Thyroid gland (tissue), 4 donors: ENCODE measurements around the gene CLMN. TPM values are rescaled to one million over a fixed set of nuclear protein-coding genes. Genes with fewer than 3 reads are reported as not detected.

Source experiments
- DNase-seq, 2 donors: peaks; one replicate each; pipeline ENCODE4 v3.0.0-alpha.2; 2019
- H3K27ac ChIP-seq, 3 donors: fragments of 200-600 bp; sonication (generic); 1 replicate in 2 of 3; 2 replicates in 1 of 3; pipeline ENCODE4 v1.5.1; 2016 to 2019; ENCODE audit warnings: mild to moderate bottlenecking in 1 of 3, moderate library complexity in 1 of 3
- H3K27me3 ChIP-seq: fragments of 200-600 bp; sonication (generic); one replicate; pipeline ENCODE4 v1.5.1; 2019
- H3K36me3 ChIP-seq, 2 donors: fragments of 200-600 bp; sonication (generic); one replicate each; pipeline ENCODE4 v1.5.1; 2016 to 2019
- H3K4me1 ChIP-seq, 2 donors: fragments of 200-600 bp; sonication (generic); one replicate each; pipeline ENCODE4 v1.5.1; 2017 to 2019
- H3K4me3 ChIP-seq, 3 donors: fragments of 200-600 bp; sonication (generic); replicated peaks in 1 of 3; 1 replicate in 2 of 3; 2 replicates in 1 of 3; pipeline ENCODE4 v1.5.1; 2016; ENCODE audit warnings: mild to moderate bottlenecking in 1 of 3
- H3K9me3 ChIP-seq: fragments of 200-600 bp; sonication (generic); one replicate; pipeline ENCODE4 v1.5.1; 2017
- CTCF ChIP-seq, 6 experiments: fragments of 200-600 bp in 3 of 6; fragments of 450-650 bp in 3 of 6; sonication (generic) in 3 of 6; IDR thresholded peaks; one replicate each; pipeline ENCODE4 v1.5.1; 2016 to 2019; ENCODE audit warnings: antibody characterized with exemption in 6 of 6, mild to moderate bottlenecking in 2 of 6, inconsistent platforms in 1 of 6, moderate library complexity in 1 of 6
- POLR2A ChIP-seq, 2 donors: fragments of 450-650 bp; IDR thresholded peaks; one replicate each; pipeline ENCODE4 v1.6.1; 2017; ENCODE audit warnings: antibody characterized with exemption in 2 of 2, mild to moderate bottlenecking in 2 of 2, moderate library complexity in 1 of 2
- WGBS, 2 donors: methylation state at CpG; one replicate each; pipeline ENCODE4 v1.1.5; 2017; 5-methylcytosine and 5-hydroxymethylcytosine counted together
- intact Hi-C: fragments of 100-400 bp; cut with DNase I; formaldehyde crosslinking; loops from one replicate; pipeline ENCODE4 v1.15.1; 2023
- total RNA-seq, 4 donors: library from RNA; depleted of rRNA; stranded (reverse); fragments of >200 nt; gene quantifications; one replicate each; pipeline ENCODE4 v1.2.3, GENCODE V29; 2016

Gene CLMN
- total RNA-seq, 4 donors from 2014 or later, result 15.3 to 29.9 (median 17.8) TPM

DNA sequence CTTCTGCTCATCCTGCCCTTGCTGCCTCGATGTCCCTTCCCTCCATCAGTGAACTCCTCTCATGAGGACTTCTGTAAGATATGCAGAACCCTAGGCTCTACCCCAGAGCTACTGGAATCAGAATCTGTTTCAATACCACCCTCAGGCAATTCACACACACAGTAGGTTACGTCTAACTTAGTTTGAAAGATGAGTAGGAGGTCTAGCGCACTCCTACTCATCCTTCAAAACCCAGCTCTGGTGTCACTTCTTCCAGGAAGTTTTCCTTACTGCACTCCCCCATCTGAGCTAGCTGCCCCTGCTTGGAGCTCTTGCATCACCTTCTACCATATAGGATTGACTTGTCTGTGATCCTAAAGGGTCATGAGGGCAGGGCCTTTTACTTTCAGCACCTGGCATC, 105.9 kb downstream of the CLMN start:
- no peak for DNase-seq
- Histone ChIP-seq H3K9me3 (no peaks in the 10 kb centered on the region), H3K4me3 (no peak overlapping the region), H3K27me3 (no peaks in the 10 kb centered on the region), H3K36me3 (no peaks in the 10 kb centered on the region), H3K27ac (peak overlapping the region in 2 of 3 donors; percentile 3 to 36), H3K4me1 (peaks cover 30% of the 10 kb centered on the region in 2 donors)
- intact Hi-C loops, result no loop called here
- TF ChIP-seq CTCF (IDR thresholded peaks at IDR 0.05), result no peak
- no peak for TF ChIP-seq POLR2A (IDR thresholded peaks at IDR 0.05)
- WGBS, 2 donors, result 88 to 97% methylated on average over 3 of the region's 3 CpGs

DNA sequence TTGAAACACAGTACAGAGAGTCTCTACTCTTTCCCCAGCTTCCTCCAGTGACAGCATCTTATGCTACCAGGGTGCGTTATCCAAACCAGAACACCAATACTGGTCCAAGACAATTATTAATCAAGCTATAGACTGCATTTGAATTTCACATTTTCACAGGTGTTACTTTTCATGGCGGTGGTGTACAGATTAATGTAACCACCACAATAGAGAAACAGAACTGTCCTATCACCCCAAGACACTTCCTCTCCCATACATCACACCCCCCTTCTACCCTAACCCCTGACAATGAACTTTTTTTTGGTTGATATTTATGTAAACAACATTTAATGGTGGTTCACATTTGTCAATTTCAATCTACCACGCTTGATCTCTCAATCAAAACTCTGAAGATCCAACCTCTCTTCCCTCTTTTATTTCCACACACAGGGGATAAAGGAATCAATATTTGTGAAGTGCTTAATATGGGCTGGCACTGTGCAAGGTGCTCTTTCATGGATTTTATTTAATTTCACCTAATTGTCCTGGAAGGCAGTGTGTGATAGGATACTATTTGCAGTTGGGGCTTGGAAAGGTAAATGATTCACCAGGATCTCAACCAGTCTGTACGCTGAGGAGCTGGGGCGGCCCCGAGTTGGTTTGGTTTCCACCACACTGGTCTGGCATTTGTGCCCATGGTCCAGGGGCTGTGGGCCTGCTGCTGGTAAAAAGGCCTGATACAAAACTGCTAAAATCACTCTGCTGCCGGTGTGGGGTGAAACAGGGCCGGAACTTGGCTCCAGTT, 107.8 kb downstream of the CLMN start:
- intact Hi-C loops, result no loop called here
- DNase-seq, result no peak
- H3K36me3 ChIP-seq, result no peaks in the 10 kb centered on the region
- no peaks in the 10 kb centered on the region for H3K9me3 ChIP-seq
- 85% methylated on average over 8 of the region's 8 CpGs for WGBS, 2 donors
- no peaks in the 10 kb centered on the region for H3K27me3 ChIP-seq
- H3K4me1 ChIP-seq, result peaks cover 39 to 43% of the 10 kb centered on the region in 2 donors
- TF ChIP-seq CTCF (IDR thresholded peaks at IDR 0.05), result no peak
- no peak for TF ChIP-seq POLR2A (IDR thresholded peaks at IDR 0.05)
- H3K4me3 ChIP-seq, result no peak overlapping the region
- peak overlapping the region; percentile 27 to 47 (median 30) for H3K27ac ChIP-seq

GRCh38 chr14:95210699-95211098, 109.0 kb downstream of the CLMN start:
- peak; percentile 28 to 46 for DNase-seq
- 88 to 92% methylated on average over 13 of the region's 13 CpGs for WGBS, 2 donors
- H3K4me3 ChIP-seq, result no peak overlapping the region
- intact Hi-C loops, result no loop called here
- H3K36me3 ChIP-seq, result no peaks in the 10 kb centered on the region
- H3K4me1 ChIP-seq, result peaks cover 39 to 43% of the 10 kb centered on the region in 2 donors
- TF ChIP-seq POLR2A (IDR thresholded peaks at IDR 0.05) (no peak), CTCF (IDR thresholded peaks at IDR 0.05) (no peak)
- H3K27me3 ChIP-seq, result no peaks in the 10 kb centered on the region
- peak overlapping the region in 1 of 3 donors; percentile 20 for H3K27ac ChIP-seq
- H3K9me3 ChIP-seq, result no peaks in the 10 kb centered on the region

DNA sequence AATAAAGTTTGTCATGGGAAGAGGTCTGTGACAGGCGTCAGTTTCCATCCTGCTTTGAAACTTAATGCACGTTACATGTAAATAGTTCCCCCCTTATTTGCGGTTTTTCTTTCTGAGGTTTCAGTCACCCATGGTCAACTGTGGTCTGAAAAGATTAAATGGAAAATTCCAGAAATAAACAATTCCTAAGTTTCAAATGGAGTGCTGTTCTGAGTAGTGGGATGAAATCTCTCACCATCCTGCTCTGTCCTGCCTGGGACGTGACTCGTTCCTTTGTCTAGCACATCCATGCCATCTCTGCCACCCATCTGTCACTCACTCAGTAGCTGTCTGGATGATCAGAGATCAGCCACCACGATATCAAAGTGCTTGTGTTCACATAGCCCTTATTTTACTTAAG, 111.1 kb downstream of the CLMN start:
- Histone ChIP-seq H3K27ac (no peak overlapping the region), H3K9me3 (no peaks in the 10 kb centered on the region), H3K4me1 (peaks cover 31 to 34% of the 10 kb centered on the region in 2 donors), H3K27me3 (no peaks in the 10 kb centered on the region), H3K36me3 (peaks cover 0 to 5% of the 10 kb centered on the region in 2 donors), H3K4me3 (no peak overlapping the region)
- TF ChIP-seq POLR2A (IDR thresholded peaks at IDR 0.05) (no peak), CTCF (IDR thresholded peaks at IDR 0.05) (no peak)
- WGBS, 2 donors, result 90 to 94% methylated on average over 6 of the region's 6 CpGs
- no peak for DNase-seq
- intact Hi-C loops, result no loop called here

- 32 to 46% methylated on average over 7 of the region's 7 CpGs for WGBS, 2 donors
- Histone ChIP-seq H3K27me3 (no peaks in the 10 kb centered on the region), H3K9me3 (no peaks in the 10 kb centered on the region), H3K4me1 (peaks cover 30 to 34% of the 10 kb centered on the region in 2 donors), H3K4me3 (no peak overlapping the region), H3K36me3 (peaks cover 0 to 6% of the 10 kb centered on the region in 2 donors), H3K27ac (peak overlapping the region in 1 of 3 donors; percentile 46)
- intact Hi-C loops, result no loop called here
- DNase-seq, result peak; percentile 43 to 58
- TF ChIP-seq POLR2A (IDR thresholded peaks at IDR 0.05), result no peak
- TF ChIP-seq CTCF (IDR thresholded peaks at IDR 0.05), result no peak
Measured at GRCh38 chr14:95207475-95208233, 112.1 kb downstream of the CLMN start.
